Measurements from ENCODE around the gene GNAI3.

GNAI3 gene

GRCh38 chr1:109548321-109549267, at the start of gene GNAI3:
TSS of gene GNAI3 (plus strand) at chr1:109548615. CDS start at chr1:109548721, 106 bp downstream.
- DNase-seq (ENCODE audit: low spot score) = peak; percentile 94

GRCh38 chr1:109499081-109499480, 49.3 kb upstream of the GNAI3 start:
- no peak for DNase-seq (ENCODE audit: low spot score)

DNA sequence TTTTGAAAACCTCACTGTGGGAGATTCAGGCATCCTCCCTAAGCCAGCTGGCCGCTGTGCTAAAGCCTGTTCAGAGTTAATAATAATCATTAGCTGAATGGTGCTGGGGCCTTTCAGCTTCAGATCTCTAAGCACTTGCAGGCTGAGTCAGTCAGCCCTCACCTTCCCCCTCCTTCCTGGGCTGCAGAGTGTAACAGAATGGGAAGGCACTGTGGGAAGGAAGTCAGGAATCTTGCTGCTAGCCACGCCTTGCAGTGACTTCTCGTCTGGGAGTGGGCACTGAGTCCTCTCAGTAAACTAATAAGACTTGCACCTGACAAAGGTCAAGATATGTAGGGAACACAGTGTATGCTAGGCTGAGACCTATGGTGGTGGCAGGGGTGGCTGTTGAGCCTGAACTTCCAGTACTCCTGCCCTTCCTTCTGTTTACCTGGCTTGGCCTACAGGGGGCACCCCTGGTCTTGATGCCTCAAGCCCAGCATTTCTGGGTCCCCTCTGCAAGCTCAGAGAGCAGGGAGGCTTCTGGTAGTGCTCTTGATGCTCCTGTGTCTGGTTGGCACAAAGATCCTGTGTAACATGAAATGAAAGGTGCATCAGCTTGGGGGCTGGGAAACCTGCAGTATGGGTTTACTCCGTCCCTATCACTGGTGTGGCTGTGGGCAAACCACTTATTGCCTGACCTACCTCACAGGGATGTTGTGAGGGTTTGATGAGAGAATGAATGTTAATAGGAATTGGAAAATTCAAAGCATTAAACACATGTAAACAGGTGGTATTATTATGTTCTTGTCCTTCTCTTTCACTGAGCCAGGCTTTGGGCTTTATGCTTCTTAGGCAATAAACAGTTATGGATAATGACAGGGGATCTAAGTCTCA, 48.5 kb upstream of the GNAI3 start:
- DNase-seq (ENCODE audit: low spot score) = peak; percentile 62

DNA sequence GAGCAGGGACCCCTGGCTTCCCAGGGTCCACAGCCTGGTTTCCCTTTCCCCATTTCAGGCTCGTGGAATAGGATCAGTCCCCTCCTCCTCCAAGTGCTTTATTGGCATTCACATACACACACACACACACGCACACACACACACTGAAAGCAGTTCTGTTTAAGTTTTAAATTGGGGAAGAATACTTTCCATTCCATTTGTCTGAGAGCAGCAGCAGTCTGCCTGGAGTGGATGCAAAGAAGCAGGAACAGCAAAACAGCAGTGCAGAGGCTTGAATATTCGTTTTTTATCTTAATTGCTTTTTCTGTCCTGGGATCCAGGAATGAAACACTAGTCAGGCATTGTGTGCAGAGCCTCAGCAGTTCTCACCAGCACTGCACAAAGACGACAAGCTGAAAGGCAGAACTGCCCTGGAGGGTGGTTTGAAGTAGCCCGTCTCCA, 47.5 kb upstream of the GNAI3 start:
- no peak for DNase-seq (ENCODE audit: low spot score)

DNA sequence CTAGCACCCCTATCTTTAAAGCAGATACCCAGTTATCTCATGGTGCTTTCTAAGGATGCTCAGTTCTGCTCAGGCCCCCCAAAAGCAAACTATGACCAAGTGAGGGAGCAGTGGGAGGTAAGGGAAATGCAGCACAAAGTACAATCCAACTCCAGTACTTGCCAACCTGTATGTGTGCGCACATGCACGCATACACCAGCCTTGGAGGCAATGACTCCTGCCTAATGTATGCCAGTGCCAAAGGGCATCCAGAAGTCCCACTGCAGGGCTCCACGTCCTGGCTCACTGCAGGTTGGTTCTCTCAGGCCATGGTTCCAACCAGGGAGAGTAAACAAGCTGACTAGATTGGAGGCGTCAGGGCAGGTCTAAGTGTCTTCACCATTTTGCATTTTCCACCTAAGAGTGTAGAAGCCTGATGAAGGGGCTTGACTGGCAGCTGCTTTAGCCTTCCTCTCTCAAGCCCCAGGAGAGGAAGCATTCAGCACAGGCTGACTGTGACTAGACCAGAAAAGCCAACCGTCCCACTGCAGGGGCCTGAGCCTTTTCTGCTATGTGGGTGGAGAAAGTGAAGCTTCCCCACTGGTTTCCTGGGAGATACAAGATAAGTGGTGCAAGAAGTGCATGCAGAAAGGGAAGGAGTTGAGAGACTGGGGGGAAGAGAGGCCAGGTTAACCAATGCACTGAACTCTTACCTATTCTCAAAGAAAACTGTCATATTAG, 46.6 kb upstream of the GNAI3 start:
- DNase-seq (ENCODE audit: low spot score) = peak; percentile 17

DNA sequence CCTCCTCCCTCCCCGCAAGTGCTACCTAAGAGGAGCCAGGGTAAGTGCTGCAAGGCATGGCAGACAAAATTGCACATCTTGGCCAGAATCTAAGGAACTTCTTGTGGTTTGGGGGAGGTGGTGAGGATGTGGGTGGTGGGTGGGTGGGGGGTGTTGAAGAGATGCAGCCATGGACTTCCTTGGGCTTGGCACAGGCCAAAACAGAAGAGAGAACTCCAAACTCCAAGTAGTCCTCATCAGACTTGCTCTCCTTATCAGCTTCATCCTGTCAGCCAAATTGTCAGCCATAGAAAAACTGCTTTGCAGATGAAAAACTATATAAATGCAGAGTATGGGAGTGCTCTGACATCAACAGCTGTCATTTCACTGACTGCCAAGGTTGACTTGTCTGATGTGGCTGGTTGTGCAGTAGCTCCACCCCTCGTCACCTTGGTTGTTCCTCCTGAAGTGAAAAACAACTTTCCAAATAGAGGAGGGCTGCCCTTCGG, 46.0 kb upstream of the GNAI3 start:
- peak; percentile 76 for DNase-seq (ENCODE audit: low spot score)

GRCh38 chr1:109503935-109504334, 44.5 kb upstream of the GNAI3 start:
- DNase-seq (ENCODE audit: low spot score) = peak; percentile 32

- DNase-seq (ENCODE audit: low spot score) = no peak
Observed at GRCh38 chr1:109504974-109505373, 43.4 kb upstream of the GNAI3 start.

- DNase-seq (ENCODE audit: low spot score) = no peak
Observed at GRCh38 chr1:109508001-109508872, 40.2 kb upstream of the GNAI3 start.

GRCh38 chr1:109508873-109509175, 39.6 kb upstream of the GNAI3 start:
- DNase-seq (ENCODE audit: low spot score) = no peak

GRCh38 chr1:109509176-109510134, 39.0 kb upstream of the GNAI3 start, which contains the start of gene AMIGO1:
TSS of gene AMIGO1 (minus strand) at chr1:109509727. CDS start at chr1:109508912, 815 bp downstream.
- DNase-seq (ENCODE audit: low spot score) = peak; percentile 59

GRCh38 chr1:109513110-109513710, 35.2 kb upstream of the GNAI3 start:
- no peak for DNase-seq (ENCODE audit: low spot score)

GRCh38 chr1:109514846-109515245, 33.6 kb upstream of the GNAI3 start:
- DNase-seq (ENCODE audit: low spot score) = no peak

- no peak for DNase-seq (ENCODE audit: low spot score)
Observed at GRCh38 chr1:109516872-109517271, 31.5 kb upstream of the GNAI3 start.

- DNase-seq (ENCODE audit: low spot score) = no peak
Observed at GRCh38 chr1:109517337-109517736, 31.1 kb upstream of the GNAI3 start.

DNA sequence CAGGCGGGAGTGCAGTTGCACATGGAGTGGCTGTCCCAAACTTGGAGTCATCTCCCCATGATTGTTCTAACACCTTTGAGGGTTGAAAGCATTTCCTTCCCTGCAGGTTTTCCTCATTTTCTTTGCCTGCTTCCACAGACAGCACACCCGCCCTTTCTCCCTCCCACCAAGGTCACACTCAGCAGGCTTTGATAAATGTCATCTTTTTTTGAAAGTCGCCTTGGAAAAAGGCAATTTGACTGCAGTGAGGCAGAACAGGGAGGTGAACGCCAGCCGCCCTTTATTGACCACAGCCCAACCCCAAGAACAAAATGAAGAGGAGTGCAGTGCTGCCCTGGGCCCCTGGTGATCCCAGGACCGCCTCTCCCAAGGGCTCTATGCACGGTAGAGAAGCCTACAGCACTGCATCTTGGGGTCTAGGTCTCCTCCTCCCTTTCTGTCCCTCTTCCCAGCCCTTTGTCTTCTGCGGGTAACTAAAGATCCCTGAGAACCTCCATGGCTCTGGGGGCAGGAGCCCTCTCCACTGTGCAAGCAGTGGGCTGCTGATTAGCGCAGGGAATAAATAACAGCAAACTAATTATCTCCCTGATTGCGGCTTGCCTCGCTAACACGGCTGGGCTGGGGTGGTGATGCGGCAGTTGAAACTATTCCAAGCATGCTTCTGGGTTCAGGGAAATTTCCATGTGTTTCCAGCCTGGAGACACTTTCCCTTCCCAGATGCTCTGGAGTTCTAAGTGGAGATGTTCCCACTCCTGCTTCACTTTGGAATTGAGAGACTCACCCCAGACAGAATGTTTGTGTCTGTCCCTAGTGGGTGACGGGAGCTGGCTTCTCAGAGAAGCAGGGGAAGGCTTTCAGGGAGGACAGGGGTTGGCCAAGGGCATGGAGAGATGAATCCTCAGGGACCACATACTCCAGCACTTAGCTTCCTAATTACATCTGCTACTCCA, 27.1 kb upstream of the GNAI3 start:
- no peak for DNase-seq (ENCODE audit: low spot score)

- no peak for DNase-seq (ENCODE audit: low spot score)
Observed at GRCh38 chr1:109522026-109522425, 26.4 kb upstream of the GNAI3 start.

DNA sequence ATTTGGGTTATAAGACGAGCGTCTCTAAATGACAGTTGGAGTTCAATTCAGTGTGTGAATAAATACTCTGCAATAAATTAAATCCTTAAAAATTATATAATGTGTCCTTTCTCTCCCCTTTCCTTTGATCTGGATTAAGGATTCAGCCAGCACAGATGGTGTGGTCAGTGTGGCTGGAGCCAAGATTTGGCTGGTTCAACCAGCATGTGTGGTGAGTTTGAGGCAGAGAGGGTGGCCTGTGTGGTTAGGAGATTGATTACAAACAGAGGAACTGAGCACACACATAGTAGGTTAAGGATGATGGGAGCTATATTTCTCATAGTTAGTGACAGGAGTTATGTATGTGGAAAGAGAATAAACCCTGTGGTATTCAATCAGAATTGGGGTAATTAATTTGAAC, 24.7 kb upstream of the GNAI3 start:
- DNase-seq (ENCODE audit: low spot score) = no peak
